ENCODE results near the gene DCC. TPM values are rescaled to one million over a fixed set of nuclear protein-coding genes. Genes with fewer than 3 reads are reported as not detected.

Gene DCC
- polyA plus RNA-seq, 1 of the 3 experiments (the other 2 are of a cell fraction) = 0.20 TPM

DNA sequence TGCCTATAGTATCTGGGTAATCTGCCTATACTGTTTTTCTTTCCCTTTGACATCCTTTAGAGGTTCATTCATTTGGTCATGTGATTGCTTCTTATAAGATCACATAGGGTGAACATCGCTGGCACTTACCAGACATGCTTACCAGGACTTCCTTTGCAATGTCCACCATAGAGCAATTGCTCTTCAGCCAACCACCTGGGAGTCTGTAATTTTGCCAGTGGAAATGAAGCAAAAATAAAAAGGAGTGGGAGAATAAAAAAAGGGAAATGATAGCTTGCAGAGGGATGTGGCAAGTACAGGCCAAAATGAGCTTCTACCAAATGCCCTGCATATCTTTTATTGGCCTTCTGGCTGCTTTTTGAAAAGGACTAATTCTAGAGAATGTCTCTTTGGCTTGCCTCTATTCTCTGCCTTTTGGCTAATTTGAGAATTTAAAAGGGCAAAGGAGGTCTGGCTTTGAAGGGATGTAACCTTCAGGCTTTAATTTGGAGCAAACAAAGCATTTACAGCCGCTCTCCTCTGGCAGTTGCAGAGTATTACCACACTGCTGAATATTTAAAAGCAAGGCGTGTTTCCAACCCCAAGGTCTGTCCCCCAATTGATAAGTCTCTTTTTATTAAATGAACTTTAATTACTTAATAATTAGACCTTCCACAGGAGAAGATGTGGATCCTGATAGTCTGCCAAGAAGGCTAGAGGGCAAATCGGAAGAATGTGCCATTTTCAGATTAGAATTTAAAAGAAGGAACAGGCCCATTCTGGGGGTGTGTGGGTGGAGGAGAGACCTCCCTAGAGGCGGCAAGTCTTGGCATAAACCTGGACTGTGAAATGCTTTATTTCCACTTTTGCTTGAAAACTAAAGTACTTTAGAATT, 557.9 kb downstream of the DCC start:
- ChIA-PET CTCF (interaction anchor here (0.6 to 1.4 kb wide), 2 partner anchors 99 to 1277 kb away, joined by 3 to 4 read pairs; no protein-coding TSS in a partner anchor), POLR2A (no interaction called here)
- Histone ChIP-seq H3K4me2 (no peak overlapping the region), H3K27ac (ENCODE audit: low read depth in 2 of 2, low read length in 1 of 2) (peak overlapping the region in 1 of 2 experiments; percentile 53; a peak in 1 of 4 replicates), H3K27me3 (ENCODE audit: insufficient read depth) (no peaks in the 10 kb centered on the region), H3K36me3 (replicated peaks in 1 of 2; ENCODE audit: control insufficient read depth in 1 of 2, insufficient read depth in 2 of 2, low read length in 1 of 2) (no peaks in the 10 kb centered on the region), H3K4me1 (ENCODE audit: control insufficient read depth in 1 of 2, insufficient read depth in 2 of 2, low read depth in 1 of 2, low read length in 1 of 2) (peaks cover 0 to 4% of the 10 kb centered on the region in 2 experiments; a peak in 3 of 4 replicates), H3K9me3 (no peaks in the 10 kb centered on the region), H3K9ac (no peak overlapping the region), H3K9me2 (no peaks in the 10 kb centered on the region), H4K20me1 (ENCODE audit: insufficient read depth) (no peaks in the 10 kb centered on the region), H3K4me3 (ENCODE audit: low read depth in 2 of 2, low read length in 1 of 2) (no peak overlapping the region), H2AFZ (ENCODE audit: low read depth) (no peak overlapping the region), H3F3A (replicated peaks; ENCODE audit: insufficient read depth) (no peaks in the 10 kb centered on the region), H3K79me2 (ENCODE audit: insufficient read depth) (no peaks in the 10 kb centered on the region)
- 22% methylated on average over 5 of the region's 5 CpGs for WGBS (ENCODE audit: low lambda C conversion rate)
- TF ChIP-seq MXI1 (IDR thresholded peaks at IDR 0.05; ENCODE audit: low read depth, low read length) (no peak), TAF1 (IDR thresholded peaks at IDR 0.05; ENCODE audit: borderline replicate concordance, low read depth, low read length) (no peak), RFX5 (IDR thresholded peaks at IDR 0.05; ENCODE audit: low read length) (no peak), EZH2phosphoT487 (IDR thresholded peaks at IDR 0.05; ENCODE audit: borderline replicate concordance, low read depth) (no peak), GATA2 (CRISPR knock-in tag; IDR thresholded peaks at IDR 0.05) (no peak), PBX3 (IDR thresholded peaks at IDR 0.05) (no peak)
- no peak for DNase-seq

DNA sequence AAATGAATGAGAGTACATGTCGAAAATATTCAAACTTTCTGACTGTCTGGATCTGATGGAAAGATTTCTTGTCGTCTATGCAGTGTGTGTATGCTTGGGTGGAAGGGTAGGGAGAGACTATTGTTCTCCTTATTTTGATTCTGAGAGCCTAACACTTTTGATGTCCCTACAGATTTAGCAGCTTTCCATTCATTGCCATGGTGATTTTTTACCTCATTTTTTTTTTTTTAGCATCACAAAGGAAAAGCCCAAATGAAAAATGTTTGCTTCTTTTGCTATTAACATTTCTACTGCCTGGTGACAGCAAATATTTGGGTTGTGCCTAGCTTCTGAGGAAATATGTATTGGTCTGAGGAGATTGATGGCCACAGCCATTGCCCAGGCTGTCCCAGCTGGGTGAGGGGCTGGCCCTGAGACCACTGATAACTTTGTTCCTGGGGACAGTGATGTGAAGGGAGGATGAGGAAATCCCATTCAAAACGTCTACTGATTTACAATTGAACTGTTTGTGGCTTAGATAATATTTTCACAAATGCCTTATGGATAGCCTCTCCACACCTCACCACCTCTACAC, 558.6 kb downstream of the DCC start:
- H3F3A ChIP-seq (replicated peaks; ENCODE audit: insufficient read depth) = no peaks in the 10 kb centered on the region
- no peak for DNase-seq
- no peak overlapping the region for H2AFZ ChIP-seq (ENCODE audit: low read depth)
- no peak for TF ChIP-seq GABPA (IDR thresholded peaks at IDR 0.05; ENCODE audit: low read depth)
- no peaks in the 10 kb centered on the region for H3K27me3 ChIP-seq (ENCODE audit: insufficient read depth)
- H3K9ac ChIP-seq = no peak overlapping the region
- H3K4me3 ChIP-seq (ENCODE audit: low read depth in 2 of 2, low read length in 1 of 2) = no peak overlapping the region
- 20% methylated on average over 3 of the region's 3 CpGs for WGBS (ENCODE audit: low lambda C conversion rate)
- H3K4me1 ChIP-seq (ENCODE audit: control insufficient read depth in 1 of 2, insufficient read depth in 2 of 2, low read depth in 1 of 2, low read length in 1 of 2) = peaks cover 0 to 4% of the 10 kb centered on the region in 2 experiments; a peak in 3 of 4 replicates
- no peaks in the 10 kb centered on the region for H3K9me2 ChIP-seq
- no peaks in the 10 kb centered on the region for H3K9me3 ChIP-seq
- no peak overlapping the region; a peak in 1 of 4 replicates for H3K27ac ChIP-seq (ENCODE audit: low read depth in 2 of 2, low read length in 1 of 2)
- no peak overlapping the region for H3K4me2 ChIP-seq
- ChIA-PET POLR2A (no interaction called here), CTCF (interaction anchor here (0.6 to 1.4 kb wide), 2 partner anchors 99 to 1278 kb away, joined by 3 to 4 read pairs; no protein-coding TSS in a partner anchor)
- H3K36me3 ChIP-seq (replicated peaks in 1 of 2; ENCODE audit: control insufficient read depth in 1 of 2, insufficient read depth in 2 of 2, low read length in 1 of 2) = no peaks in the 10 kb centered on the region
- H4K20me1 ChIP-seq (ENCODE audit: insufficient read depth) = no peaks in the 10 kb centered on the region
- H3K79me2 ChIP-seq (ENCODE audit: insufficient read depth) = no peaks in the 10 kb centered on the region

- Histone ChIP-seq H3F3A (replicated peaks; ENCODE audit: insufficient read depth) (no peaks in the 10 kb centered on the region), H3K4me1 (ENCODE audit: control insufficient read depth in 1 of 2, insufficient read depth in 2 of 2, low read depth in 1 of 2, low read length in 1 of 2) (peaks cover 0 to 4% of the 10 kb centered on the region in 2 experiments; a peak in 3 of 4 replicates), H3K4me3 (ENCODE audit: low read depth in 2 of 2, low read length in 1 of 2) (no peak overlapping the region), H3K36me3 (replicated peaks in 1 of 2; ENCODE audit: control insufficient read depth in 1 of 2, insufficient read depth in 2 of 2, low read length in 1 of 2) (no peaks in the 10 kb centered on the region), H3K9me3 (no peaks in the 10 kb centered on the region), H3K9me2 (no peaks in the 10 kb centered on the region), H3K4me2 (no peak overlapping the region), H4K20me1 (ENCODE audit: insufficient read depth) (no peaks in the 10 kb centered on the region), H3K27ac (ENCODE audit: low read depth in 2 of 2, low read length in 1 of 2) (no peak overlapping the region), H3K79me2 (ENCODE audit: insufficient read depth) (no peaks in the 10 kb centered on the region), H3K9ac (no peak overlapping the region), H2AFZ (ENCODE audit: low read depth) (no peak overlapping the region), H3K27me3 (ENCODE audit: insufficient read depth) (no peaks in the 10 kb centered on the region)
- TF ChIP-seq GABPA (IDR thresholded peaks at IDR 0.05; ENCODE audit: low read depth) = no peak
- TF ChIP-seq EP300 (IDR thresholded peaks at IDR 0.05; ENCODE audit: borderline replicate concordance in 1 of 2, low read depth in 1 of 2, low read length in 1 of 2) = no peak
- TF ChIP-seq, protein P1, sequence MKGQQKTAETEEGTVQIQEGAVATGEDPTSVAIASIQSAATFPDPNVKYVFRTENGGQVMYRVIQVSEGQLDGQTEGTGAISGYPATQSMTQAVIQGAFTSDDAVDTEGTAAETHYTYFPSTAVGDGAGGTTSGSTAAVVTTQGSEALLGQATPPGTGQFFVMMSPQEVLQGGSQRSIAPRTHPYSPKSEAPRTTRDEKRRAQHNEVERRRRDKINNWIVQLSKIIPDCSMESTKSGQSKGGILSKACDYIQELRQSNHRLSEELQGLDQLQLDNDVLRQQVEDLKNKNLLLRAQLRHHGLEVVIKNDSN (IDR thresholded peaks at IDR 0.05; ENCODE audit: borderline replicate concordance, low read depth) = no peak
- no peak for TF ChIP-seq TAF1 (IDR thresholded peaks at IDR 0.05; ENCODE audit: borderline replicate concordance, low read depth, low read length)
- TF ChIP-seq CHD2 (IDR thresholded peaks at IDR 0.05; ENCODE audit: low read length, partially characterized antibody) = no peak
- TF ChIP-seq SMC3 (IDR thresholded peaks at IDR 0.05; ENCODE audit: low read depth, low read length) = no peak
- no peak for TF ChIP-seq POLR2AphosphoS5 (IDR thresholded peaks at IDR 0.05; ENCODE audit: low read depth, low read length)
- TF ChIP-seq FOSL2 (IDR thresholded peaks at IDR 0.05; ENCODE audit: borderline replicate concordance, low read depth) = no peak
- TF ChIP-seq EZH2phosphoT487 (IDR thresholded peaks at IDR 0.05; ENCODE audit: borderline replicate concordance, low read depth) = no peak
- no peak for TF ChIP-seq MEF2A (IDR thresholded peaks at IDR 0.05; ENCODE audit: borderline replicate concordance, low read depth)
- CTCF ChIA-PET = no interaction called here
- DNase-seq = no peak
- POLR2A ChIA-PET = no interaction called here
- WGBS (ENCODE audit: low lambda C conversion rate) = 46% methylated on average over 3 of the region's 3 CpGs
Observed at GRCh38 chr18:52902188-52902587, 562.2 kb downstream of the DCC start.
